ENCODE data around the gene TNFRSF8.

The TNFRSF8 gene

GRCh38 chr1:12188657-12189327, 125.7 kb downstream of the TNFRSF8 start:
- Mint-ChIP-seq H3K4me3 (no peak overlapping the region), H3K27me3 (no peaks in the 10 kb centered on the region), H3K9me3 (no peaks in the 10 kb centered on the region), H3K4me1 (peaks cover 74% of the 10 kb centered on the region), H3K36me3 (ENCODE audit: insufficient read depth) (peaks cover 34% of the 10 kb centered on the region), H3K27ac (ENCODE audit: low read depth) (peak overlapping the region; percentile 89)
- ATAC-seq (replicated peaks; ENCODE audit: extremely low read depth, poor library complexity, severe bottlenecking) (no peak), DNase-seq (ENCODE audit: low spot score in 2 of 2) (no peak)

- H3K36me3 Mint-ChIP-seq (ENCODE audit: insufficient read depth) = peaks cover 39% of the 10 kb centered on the region
- ATAC-seq (replicated peaks; ENCODE audit: extremely low read depth, poor library complexity, severe bottlenecking) (no peak), DNase-seq (ENCODE audit: low spot score in 2 of 2) (no peak)
- H3K4me3 Mint-ChIP-seq = peak overlapping the region; percentile 3
- peaks cover 74% of the 10 kb centered on the region for H3K4me1 Mint-ChIP-seq
- H3K9me3 Mint-ChIP-seq = no peaks in the 10 kb centered on the region
- peak overlapping the region; percentile 78 for H3K27ac Mint-ChIP-seq (ENCODE audit: low read depth)
- H3K27me3 Mint-ChIP-seq = no peaks in the 10 kb centered on the region
These were observed 126.2 kb downstream of the TNFRSF8 start for GRCh38 chr1:12189328-12189682.

- H3K9me3 Mint-ChIP-seq = no peaks in the 10 kb centered on the region
- H3K27me3 Mint-ChIP-seq = no peaks in the 10 kb centered on the region
- DNase-seq (ENCODE audit: low spot score in 2 of 2) = no peak
- H3K4me3 Mint-ChIP-seq = no peak overlapping the region
- H3K4me1 Mint-ChIP-seq = peaks cover 66% of the 10 kb centered on the region
- no peak for ATAC-seq (replicated peaks; ENCODE audit: extremely low read depth, poor library complexity, severe bottlenecking)
- peak overlapping the region; percentile 74 for H3K27ac Mint-ChIP-seq (ENCODE audit: low read depth)
- peaks cover 49% of the 10 kb centered on the region for H3K36me3 Mint-ChIP-seq (ENCODE audit: insufficient read depth)
These were observed 128.3 kb downstream of the TNFRSF8 start for GRCh38 chr1:12191242-12192032.
